ENCODE data around the gene MFSD6L. TPM values are rescaled to one million over a fixed set of nuclear protein-coding genes. Genes with fewer than 3 reads are reported as not detected.

The MFSD6L gene
- total RNA-seq, 4 donors from 2014 or later, result 0.17 to 0.22 TPM; not detected in 2

GRCh38 chr17:8822401-8823035, 23.4 kb upstream of the MFSD6L start:
- TF ChIP-seq, protein P1, sequence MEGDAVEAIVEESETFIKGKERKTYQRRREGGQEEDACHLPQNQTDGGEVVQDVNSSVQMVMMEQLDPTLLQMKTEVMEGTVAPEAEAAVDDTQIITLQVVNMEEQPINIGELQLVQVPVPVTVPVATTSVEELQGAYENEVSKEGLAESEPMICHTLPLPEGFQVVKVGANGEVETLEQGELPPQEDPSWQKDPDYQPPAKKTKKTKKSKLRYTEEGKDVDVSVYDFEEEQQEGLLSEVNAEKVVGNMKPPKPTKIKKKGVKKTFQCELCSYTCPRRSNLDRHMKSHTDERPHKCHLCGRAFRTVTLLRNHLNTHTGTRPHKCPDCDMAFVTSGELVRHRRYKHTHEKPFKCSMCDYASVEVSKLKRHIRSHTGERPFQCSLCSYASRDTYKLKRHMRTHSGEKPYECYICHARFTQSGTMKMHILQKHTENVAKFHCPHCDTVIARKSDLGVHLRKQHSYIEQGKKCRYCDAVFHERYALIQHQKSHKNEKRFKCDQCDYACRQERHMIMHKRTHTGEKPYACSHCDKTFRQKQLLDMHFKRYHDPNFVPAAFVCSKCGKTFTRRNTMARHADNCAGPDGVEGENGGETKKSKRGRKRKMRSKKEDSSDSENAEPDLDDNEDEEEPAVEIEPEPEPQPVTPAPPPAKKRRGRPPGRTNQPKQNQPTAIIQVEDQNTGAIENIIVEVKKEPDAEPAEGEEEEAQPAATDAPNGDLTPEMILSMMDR (IDR thresholded peaks at IDR 0.05; ENCODE audit: low read depth), result no peak

- TF ChIP-seq, protein P1 (IDR thresholded peaks at IDR 0.05; ENCODE audit: low read depth), result no peak
Observed at GRCh38 chr17:8821446-8822105, 22.4 kb upstream of the MFSD6L start.

DNA sequence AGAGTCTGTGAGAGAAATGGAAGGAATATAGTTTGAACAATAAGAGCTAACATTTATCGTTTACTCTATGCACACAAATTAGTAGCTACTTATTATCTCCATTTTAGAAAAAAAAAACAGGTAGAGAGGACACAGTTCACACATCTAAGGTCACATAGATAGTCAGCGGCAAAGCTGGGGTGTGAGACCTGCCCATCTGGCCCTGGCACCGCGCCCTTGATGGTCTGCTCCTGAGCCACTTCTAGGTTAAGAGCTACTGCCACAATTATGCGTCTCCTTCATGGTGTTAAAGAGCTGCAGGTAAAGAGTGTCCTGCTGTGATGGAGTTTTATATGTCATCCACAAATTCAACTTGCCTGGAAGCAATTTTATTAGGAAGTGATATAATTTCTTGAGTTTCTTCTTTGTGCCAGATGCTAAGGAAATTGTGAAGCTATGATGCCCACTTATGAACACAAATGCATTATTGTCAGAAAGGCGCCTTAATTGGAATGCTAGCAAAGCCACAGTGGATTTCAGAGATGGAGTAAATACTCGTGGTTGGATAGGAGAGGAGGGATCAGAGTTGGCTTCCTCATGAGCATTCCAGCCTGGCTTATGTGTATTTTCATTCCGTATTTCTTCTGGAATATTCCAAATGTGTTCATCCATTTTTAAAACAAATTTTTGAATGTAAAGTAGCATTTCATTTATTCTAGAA, 21.3 kb upstream of the MFSD6L start:
- TF ChIP-seq, protein P1 (IDR thresholded peaks at IDR 0.05; ENCODE audit: low read depth), result no peak

DNA sequence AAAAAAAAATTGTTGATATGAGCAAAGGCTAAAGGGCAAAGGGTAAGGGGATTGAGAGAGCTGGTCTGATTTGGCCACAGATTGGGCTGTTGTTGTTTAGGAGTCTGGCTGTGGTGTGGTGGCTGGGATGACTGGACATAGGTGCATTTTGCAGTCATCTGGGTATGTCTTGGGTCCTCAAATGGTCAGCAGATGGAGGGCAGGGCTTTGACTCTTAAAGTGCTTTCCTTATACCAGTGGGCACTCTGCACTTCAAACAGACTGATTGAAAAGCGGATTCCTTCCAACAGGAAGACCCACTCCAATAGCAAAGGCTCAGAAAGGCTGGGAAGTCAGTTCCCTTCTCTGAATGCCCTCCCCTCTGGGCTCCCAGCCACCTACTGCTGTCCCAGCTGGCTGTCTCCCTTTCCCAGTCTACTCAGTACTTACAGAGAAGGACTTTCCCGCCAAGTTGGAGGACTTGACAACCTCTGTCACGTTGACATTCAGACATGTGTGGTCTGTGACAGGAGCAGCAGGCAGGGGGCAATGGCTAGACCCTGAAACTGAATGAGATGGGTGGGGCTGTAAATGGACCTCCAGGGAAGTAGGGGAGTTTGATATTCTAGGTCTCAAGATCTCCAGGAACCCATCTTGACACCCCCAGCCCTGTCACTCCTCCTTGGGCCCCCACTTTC, 19.6 kb upstream of the MFSD6L start:
- TF ChIP-seq, protein P1 (IDR thresholded peaks at IDR 0.05; ENCODE audit: low read depth), result no peak

DNA sequence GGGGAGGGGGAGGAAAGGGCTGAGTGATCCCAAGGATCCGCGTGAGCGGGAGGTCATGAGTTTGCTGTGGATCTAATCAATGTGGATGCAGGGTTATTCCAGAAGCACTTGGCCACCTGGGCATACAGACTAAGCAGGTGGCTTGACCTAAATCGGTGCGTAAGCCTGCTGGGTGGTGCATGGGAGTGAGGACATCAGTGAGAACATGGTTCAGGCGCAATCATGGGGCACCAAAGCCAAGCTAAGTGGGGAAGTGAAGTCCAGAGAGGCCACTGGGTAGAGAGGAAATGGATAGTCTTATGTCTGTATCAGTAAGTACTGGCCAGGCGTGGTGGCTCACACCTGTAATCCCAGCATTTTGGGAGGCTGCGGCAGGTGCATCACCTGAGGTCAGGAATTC, 18.9 kb upstream of the MFSD6L start:
- TF ChIP-seq, protein P1 (IDR thresholded peaks at IDR 0.05; ENCODE audit: low read depth), result no peak

DNA sequence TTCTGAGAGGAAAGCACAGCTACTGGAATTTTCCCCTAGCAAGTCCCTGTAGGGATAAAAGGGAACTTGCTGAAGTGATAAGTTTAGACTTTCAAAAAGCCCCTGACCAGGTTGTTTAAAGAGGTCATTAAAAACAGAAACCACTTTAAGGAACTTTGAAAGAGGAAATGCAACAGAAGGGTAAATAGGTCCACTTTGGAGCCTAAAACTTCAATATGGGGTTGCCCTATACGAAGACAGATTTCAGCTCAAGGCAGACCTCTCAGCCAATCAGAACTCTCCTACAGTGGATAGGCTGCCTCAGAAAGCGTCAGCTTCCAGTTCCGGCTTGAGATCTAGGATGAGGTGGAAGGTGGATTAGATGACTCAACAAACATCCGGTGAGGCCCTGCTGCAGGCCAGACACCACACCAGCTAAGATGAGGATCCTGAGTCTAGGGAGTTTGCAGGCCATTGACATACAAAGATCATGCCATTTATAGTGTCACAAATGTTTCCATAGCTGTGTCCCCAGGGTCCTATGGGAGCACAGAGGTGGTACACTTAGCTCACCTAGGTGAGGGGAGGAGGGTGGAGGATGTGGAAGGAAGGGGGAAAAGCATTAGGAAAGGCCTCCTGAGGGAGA, 7.9 kb upstream of the MFSD6L start:
- TF ChIP-seq, protein P1 (IDR thresholded peaks at IDR 0.05; ENCODE audit: low read depth), result no peak
